Neuron (in vitro differentiated cells): Measurements from ENCODE around the gene CDS1.

Experiments
- H2AFZ ChIP-seq: one replicate; pipeline ENCODE4 v1.6.1; 2013; ENCODE audit warnings: low read depth, mild to moderate bottlenecking, inconsistent platforms, low read length, moderate library complexity
- H3K27me3 ChIP-seq: one replicate; pipeline ENCODE4 v1.6.1; 2013; ENCODE audit warnings: low read length; ENCODE audit not compliant: insufficient read depth
- H3K36me3 ChIP-seq: one replicate; pipeline ENCODE4 v1.6.1; 2013; ENCODE audit warnings: low read length; ENCODE audit not compliant: insufficient read depth
- H3K4me1 ChIP-seq: one replicate; pipeline ENCODE4 v1.6.1; 2013; ENCODE audit warnings: low read length; ENCODE audit not compliant: insufficient read depth
- H3K4me3 ChIP-seq: 2 replicates; pipeline ENCODE4 v1.5.1; 2013; ENCODE audit warnings: mild to moderate bottlenecking, low read length, moderate library complexity
- H3K9me3 ChIP-seq: one replicate; pipeline ENCODE4 v1.6.1; 2013; ENCODE audit warnings: low read length

The CDS1 gene

DNA sequence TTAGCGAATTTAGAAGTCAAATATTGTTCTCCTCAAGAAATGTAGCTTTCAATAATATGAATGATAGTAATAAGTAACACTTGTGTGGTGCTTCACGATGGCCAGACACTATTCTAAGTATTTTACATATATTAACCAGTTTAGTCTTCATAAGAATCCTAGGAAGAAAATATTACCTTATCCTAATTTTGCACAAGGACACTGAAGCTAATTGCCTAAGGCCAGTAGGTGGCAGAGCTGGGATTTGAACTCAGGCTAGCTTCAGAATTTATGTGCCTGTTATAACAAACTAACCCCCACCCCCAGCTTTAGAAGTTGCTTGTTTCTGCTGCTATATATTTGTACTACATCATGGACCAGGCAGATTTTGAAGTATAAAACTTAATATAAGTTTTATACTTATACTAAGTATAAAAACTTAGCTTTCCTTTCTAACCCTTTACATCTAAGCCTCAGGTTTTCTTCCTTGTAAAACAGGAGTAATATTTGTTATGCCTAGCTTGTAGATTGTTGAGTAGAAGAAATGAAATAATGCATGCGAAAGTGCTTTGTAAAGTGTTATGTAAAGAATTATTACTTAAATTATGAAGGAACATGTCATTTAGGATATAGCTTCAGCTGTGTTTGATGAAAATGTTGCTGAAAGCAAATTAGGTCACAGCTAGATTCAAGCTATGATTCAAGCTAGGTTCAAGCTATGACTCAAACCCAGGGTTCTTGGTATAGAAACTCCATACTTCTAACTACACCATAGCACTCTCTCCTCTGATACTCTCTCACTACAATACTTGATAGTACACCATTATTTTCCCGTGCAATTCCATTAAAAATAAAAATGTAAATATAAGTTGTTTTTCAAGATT, 4.2 kb upstream of the CDS1 start:
- no peaks in the 10 kb centered on the region for H3K36me3 ChIP-seq
- peak overlapping the region; percentile 28 for H2AFZ ChIP-seq
- H3K9me3 ChIP-seq: no peaks in the 10 kb centered on the region
- peaks cover 19% of the 10 kb centered on the region for H3K27me3 ChIP-seq
- H3K4me3 ChIP-seq: no peak overlapping the region
- peaks cover 27% of the 10 kb centered on the region for H3K4me1 ChIP-seq

DNA sequence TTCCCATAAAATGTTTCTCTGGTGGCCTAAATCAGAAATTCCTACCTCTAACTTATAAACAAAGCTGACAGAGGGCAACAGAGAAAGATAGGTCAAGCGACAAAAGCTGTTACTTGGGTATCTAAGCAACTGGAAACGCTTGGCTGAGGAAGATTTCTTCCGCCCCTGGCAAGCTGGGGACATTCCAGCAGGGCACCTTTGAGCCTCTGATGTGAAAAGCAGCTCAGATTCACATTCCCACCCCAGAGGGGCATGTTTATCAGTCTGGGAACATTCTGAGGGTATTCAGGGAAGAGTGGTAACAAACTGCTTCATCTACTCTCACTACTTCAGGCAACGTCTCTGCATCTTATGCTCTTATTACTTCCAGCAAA, 3.5 kb upstream of the CDS1 start:
- Histone ChIP-seq H3K36me3 (no peaks in the 10 kb centered on the region), H3K4me3 (no peak overlapping the region), H2AFZ (peak overlapping the region; percentile 28), H3K27me3 (peaks cover 21% of the 10 kb centered on the region), H3K4me1 (peaks cover 28% of the 10 kb centered on the region), H3K9me3 (no peaks in the 10 kb centered on the region)

DNA sequence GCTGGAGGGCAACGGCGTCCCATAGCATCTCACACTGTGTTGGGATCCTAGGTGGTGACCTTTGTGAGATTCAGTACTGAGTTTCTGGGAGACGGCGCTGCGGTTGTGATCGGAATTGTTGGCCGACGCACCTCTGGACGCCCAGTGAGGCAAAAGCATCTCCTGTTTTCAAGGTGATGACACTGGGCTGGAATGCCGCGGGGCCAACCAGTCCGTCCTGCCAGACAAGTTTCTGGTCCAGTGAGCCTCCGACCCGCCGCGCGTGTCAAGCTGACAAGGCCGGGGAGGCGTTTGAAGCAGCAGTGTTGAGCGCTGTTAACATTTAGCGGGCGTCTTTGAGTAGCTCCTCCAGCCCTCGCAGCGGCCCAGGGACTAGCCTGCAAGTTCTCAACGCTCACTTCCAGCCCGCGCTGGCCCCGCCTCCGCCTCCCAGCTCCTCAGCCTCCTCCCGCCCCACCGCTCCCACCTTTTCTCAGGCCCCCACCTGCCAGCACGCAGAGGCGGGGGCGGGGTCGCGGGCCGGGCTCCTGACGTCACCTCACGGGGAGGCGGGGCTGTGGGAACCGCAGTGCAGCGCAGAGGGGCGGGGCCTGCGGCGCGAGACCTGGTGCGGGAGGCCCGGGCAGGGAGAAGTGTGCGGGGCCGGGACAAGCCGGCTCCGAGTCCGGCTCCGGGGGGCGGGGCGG, 482 bp upstream of the CDS1 start:
- H3K4me1 ChIP-seq: peaks cover 28% of the 10 kb centered on the region
- peak overlapping the region; percentile 84 for H3K4me3 ChIP-seq
- no peaks in the 10 kb centered on the region for H3K36me3 ChIP-seq
- H3K27me3 ChIP-seq: peaks cover 38% of the 10 kb centered on the region
- peak overlapping the region; percentile 83 for H2AFZ ChIP-seq
- H3K9me3 ChIP-seq: peaks cover 2% of the 10 kb centered on the region

DNA sequence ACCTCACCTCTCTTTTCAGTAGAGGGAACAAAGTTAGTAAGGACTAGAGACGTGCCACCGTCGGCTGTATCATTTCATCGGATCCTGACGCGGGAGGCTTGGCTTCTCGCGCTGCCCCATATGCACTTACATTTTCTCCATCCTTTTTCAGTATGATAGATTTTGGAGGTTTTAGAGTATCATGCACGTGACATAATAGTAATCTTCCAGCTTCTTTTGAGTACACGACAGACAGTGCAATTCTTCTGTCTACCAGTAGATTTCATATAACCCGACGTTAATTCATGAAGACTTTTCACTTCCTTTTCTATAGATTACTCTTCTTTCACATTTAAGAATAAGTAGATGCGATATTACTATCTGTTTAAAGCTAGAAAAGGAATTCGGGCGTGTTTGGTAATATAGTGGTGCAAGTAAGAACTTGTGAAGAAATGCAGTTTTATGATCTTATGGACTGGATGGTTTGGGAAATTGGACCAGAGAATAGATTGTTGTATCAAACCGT, 1.0 kb downstream of the CDS1 start:
- Histone ChIP-seq H3K4me3 (peak overlapping the region; percentile 84), H3K27me3 (peaks cover 39% of the 10 kb centered on the region), H3K4me1 (peaks cover 26% of the 10 kb centered on the region), H3K36me3 (no peaks in the 10 kb centered on the region), H3K9me3 (peaks cover 2% of the 10 kb centered on the region), H2AFZ (peak overlapping the region; percentile 83)

DNA sequence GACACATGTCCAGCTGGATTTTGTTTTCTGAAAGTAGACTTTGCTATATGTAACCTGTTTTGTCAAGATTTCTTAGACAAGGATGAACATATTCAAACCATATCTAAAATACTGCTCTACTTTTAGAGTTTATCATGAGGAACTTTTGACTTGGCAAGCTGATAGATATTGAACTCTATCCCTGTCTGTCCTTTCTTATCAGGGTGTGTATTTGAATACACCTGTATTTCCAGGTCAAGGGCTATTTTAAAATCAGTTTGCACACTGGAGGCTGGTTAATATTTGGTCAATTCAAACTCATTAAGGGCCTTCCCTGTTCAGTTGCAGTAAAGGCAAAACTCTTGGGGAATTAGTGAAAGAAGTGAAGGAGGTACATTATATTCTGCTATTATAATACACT, 2.3 kb downstream of the CDS1 start:
- peaks cover 17% of the 10 kb centered on the region for H3K4me1 ChIP-seq
- H3K27me3 ChIP-seq: peaks cover 39% of the 10 kb centered on the region
- H2AFZ ChIP-seq: no peak overlapping the region
- H3K4me3 ChIP-seq: no peak overlapping the region
- peaks cover 2% of the 10 kb centered on the region for H3K9me3 ChIP-seq
- H3K36me3 ChIP-seq: no peaks in the 10 kb centered on the region

DNA sequence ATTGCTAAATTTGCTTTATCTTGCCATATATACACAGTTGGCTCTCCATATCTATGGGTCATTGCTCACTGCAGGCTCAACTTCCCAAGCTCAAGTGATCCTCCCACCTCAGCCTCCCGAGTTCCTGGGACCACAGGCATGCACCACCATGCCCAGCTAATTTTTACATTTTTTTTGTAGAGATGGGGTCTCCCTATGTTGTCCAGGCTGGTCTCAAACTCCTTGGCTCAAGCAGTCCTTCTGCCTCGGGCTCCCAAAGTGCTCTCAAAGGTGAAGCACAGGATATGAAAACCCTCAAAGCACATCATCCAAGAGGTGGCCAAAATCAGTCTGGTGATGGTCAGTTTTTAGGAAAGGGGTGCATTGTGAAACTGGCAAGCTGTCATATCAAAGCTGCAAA, 11.8 kb downstream of the CDS1 start:
- H3K36me3 ChIP-seq: no peaks in the 10 kb centered on the region
- no peak overlapping the region for H3K4me3 ChIP-seq
- H2AFZ ChIP-seq: no peak overlapping the region
- H3K4me1 ChIP-seq: no peaks in the 10 kb centered on the region
- H3K27me3 ChIP-seq: no peaks in the 10 kb centered on the region
- H3K9me3 ChIP-seq: no peaks in the 10 kb centered on the region

DNA sequence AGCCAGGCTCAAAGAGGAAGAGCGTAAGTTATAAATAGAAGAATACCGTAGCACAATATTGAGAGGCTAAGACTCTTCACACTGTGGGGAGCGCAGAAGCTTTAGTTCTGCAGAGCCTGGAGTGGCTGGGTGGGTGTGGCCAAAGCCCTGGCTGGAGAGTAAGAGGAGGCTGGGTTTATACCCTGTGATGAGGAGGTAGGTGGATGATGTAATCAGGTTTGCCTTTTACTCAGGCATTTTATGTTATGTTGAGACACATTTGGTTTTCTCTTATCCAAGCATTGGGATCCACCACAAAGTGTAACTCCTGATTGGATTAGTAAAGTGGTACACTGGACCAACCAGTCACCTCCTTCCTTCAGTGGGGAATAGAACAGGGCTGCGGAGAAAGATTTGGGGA, 13.9 kb downstream of the CDS1 start:
- H3K9me3 ChIP-seq: no peaks in the 10 kb centered on the region
- H3K4me1 ChIP-seq: no peaks in the 10 kb centered on the region
- no peaks in the 10 kb centered on the region for H3K27me3 ChIP-seq
- H3K36me3 ChIP-seq: no peaks in the 10 kb centered on the region
- H3K4me3 ChIP-seq: no peak overlapping the region
- H2AFZ ChIP-seq: no peak overlapping the region

DNA sequence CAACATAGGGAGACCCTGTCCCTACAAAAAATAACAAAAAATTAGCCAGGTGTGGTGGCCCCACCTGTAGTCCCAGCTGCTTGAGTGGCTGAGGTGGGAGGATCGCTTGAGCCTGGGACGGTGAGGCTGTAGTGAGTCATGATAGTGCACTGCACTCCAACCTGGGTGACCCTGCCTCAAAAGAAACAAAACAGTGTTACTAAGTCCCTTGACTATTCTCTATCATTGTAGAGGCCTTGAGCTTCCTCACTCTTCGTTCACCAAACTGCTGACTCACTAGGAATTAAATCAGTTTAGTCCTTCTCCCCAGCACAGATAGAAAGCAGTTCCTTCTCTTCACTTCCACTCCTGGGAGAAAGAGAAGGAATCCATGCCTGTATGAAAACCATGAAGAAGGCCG, 14.5 kb downstream of the CDS1 start:
- Histone ChIP-seq H3K4me1 (no peaks in the 10 kb centered on the region), H3K27me3 (no peaks in the 10 kb centered on the region), H3K36me3 (no peaks in the 10 kb centered on the region), H2AFZ (no peak overlapping the region), H3K9me3 (no peaks in the 10 kb centered on the region), H3K4me3 (no peak overlapping the region)

DNA sequence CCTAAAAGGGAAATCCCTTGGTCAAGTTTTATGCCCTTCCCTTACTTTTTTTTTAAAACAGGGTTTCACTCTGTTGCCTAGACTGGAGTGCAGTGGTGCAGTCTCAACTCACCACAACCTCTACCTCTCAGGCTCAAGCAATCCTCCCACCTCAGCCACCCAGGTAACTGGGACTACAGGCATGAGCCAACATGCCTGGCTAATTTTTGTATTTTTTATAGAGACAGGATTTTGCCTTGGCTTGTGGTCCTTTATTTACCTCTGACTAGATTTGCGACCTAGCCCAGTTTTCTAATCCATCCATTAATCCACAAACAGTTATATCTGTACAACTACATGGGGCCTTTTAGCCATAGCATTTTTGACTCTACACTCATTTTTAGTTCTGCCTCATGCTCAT, 23.7 kb downstream of the CDS1 start:
- Histone ChIP-seq H2AFZ (no peak overlapping the region), H3K9me3 (no peaks in the 10 kb centered on the region), H3K4me1 (no peaks in the 10 kb centered on the region), H3K36me3 (no peaks in the 10 kb centered on the region), H3K27me3 (no peaks in the 10 kb centered on the region), H3K4me3 (no peak overlapping the region)

DNA sequence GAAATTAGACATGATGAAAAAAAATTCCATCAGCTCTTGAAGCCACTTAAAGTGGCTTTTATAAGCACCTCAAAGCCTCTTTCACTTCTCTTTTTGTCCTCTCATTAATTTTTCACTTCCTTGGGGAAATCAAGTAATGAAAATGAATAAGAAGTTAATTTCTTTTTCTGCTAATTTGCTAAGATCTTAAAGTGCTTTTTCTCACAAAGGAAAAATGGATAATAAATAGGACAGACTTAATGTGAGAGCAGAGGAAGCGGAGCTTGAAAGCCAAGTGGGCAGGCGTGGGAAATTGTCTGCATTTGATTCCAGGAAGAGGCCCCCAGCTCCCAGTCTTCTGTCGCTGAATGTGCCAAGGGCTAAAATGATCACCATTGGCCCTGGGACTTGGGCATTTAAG, 28.6 kb downstream of the CDS1 start:
- no peaks in the 10 kb centered on the region for H3K4me1 ChIP-seq
- H3K27me3 ChIP-seq: no peaks in the 10 kb centered on the region
- H3K9me3 ChIP-seq: no peaks in the 10 kb centered on the region
- H3K4me3 ChIP-seq: no peak overlapping the region
- no peak overlapping the region for H2AFZ ChIP-seq
- H3K36me3 ChIP-seq: no peaks in the 10 kb centered on the region

DNA sequence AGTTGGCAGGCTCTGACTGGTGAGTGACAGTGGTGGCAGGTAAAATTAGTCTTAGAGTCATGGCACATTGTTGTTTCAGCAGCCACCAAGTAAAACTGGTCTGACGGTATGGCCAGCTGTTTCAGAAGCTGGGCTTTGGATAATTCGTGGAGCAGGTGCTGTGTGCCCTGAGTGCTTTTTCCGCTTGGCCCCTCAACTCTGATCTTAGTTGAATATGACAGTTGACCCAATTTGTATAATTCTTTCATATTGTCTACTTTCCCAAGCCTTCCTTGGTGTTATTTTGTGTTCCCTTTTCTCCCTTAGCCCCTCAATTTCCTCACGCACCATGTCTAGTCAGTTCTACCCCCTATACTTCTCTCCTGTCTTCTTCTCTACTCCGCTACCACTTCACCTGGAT, 32.0 kb downstream of the CDS1 start:
- no peaks in the 10 kb centered on the region for H3K36me3 ChIP-seq
- no peaks in the 10 kb centered on the region for H3K27me3 ChIP-seq
- no peak overlapping the region for H2AFZ ChIP-seq

DNA sequence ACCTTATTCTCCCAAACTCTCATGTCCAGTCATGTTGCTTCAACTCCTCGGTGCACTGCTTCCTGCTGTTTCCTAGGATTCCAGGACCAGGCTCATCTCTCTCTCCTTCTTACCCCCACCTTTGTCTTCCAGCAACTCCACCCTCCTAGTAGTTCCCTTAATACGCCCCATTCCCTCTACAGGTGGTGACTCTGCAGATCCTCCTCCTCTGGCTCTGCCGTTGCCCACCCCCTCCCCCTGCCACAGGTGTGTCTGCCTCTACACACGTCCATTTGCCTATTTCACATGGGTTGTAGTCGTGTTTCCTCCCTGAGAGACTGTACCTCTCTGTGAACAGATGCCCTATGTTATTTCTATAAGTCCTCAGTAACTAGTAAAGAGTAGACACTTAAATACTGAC, 32.4 kb downstream of the CDS1 start:
- Histone ChIP-seq H3K27me3 (no peaks in the 10 kb centered on the region), H3K4me3 (no peak overlapping the region)

More for the DNA sequence above, 32.0 kb downstream of the CDS1 start:
- no peaks in the 10 kb centered on the region for H3K9me3 ChIP-seq
- H3K4me3 ChIP-seq: no peak overlapping the region
- H3K4me1 ChIP-seq: no peaks in the 10 kb centered on the region

DNA sequence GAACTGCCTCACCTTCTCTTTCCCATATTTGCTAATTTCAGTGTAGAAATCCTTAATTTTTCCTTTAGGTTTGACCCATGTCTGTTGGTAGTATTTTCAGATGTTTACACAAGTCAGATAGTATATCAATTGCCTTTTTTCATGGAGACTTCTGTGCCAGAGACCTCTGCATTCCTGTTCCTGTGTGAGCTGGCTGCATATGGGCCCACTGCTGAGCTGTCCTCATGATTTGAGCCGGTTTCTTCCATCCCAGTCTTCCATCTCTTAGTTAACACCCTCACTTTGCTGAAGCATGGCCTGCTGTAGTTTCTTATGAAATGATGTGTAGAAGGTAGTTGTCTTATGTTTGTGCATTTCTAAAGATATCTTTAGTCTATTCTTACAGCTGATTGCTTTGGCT, 40.0 kb downstream of the CDS1 start:
- H3K9me3 ChIP-seq: no peaks in the 10 kb centered on the region
- H3K27me3 ChIP-seq: no peaks in the 10 kb centered on the region
- H2AFZ ChIP-seq: no peak overlapping the region
- no peaks in the 10 kb centered on the region for H3K4me1 ChIP-seq
- no peaks in the 10 kb centered on the region for H3K36me3 ChIP-seq
- H3K4me3 ChIP-seq: no peak overlapping the region

More for the DNA sequence above, 32.4 kb downstream of the CDS1 start:
- H2AFZ ChIP-seq: no peak overlapping the region
- no peaks in the 10 kb centered on the region for H3K9me3 ChIP-seq
- H3K4me1 ChIP-seq: no peaks in the 10 kb centered on the region
- H3K36me3 ChIP-seq: no peaks in the 10 kb centered on the region
